ENCODE measurements around the gene PUS1.

DNA sequence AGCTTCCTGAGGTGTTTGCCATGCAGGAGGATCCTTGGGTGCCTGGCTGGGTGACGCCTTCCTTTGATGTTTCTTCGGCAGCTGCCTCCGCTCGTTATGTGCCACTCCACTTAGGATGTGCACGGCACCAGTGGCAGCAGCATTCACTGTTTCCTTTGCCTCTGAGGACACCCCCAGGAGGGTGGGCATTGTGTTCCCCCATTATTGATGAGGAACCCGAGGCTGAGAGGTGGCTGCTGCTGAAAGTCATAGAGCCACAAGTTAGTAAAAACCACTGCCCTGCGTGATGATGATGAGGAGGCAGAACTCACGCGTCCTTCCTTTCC lies 61.9 kb downstream of the PUS1 start:
- TF ChIP-seq, protein P1, sequence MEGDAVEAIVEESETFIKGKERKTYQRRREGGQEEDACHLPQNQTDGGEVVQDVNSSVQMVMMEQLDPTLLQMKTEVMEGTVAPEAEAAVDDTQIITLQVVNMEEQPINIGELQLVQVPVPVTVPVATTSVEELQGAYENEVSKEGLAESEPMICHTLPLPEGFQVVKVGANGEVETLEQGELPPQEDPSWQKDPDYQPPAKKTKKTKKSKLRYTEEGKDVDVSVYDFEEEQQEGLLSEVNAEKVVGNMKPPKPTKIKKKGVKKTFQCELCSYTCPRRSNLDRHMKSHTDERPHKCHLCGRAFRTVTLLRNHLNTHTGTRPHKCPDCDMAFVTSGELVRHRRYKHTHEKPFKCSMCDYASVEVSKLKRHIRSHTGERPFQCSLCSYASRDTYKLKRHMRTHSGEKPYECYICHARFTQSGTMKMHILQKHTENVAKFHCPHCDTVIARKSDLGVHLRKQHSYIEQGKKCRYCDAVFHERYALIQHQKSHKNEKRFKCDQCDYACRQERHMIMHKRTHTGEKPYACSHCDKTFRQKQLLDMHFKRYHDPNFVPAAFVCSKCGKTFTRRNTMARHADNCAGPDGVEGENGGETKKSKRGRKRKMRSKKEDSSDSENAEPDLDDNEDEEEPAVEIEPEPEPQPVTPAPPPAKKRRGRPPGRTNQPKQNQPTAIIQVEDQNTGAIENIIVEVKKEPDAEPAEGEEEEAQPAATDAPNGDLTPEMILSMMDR (IDR thresholded peaks at IDR 0.05), result no peak
- no peak for TF ChIP-seq POLR2A (IDR thresholded peaks at IDR 0.05)
